Keratinocyte (primary cell): ENCODE measurements around the gene ST8SIA4. TPM values are rescaled to one million over a fixed set of nuclear protein-coding genes. Genes with fewer than 3 reads are reported as not detected.

ENCODE experiments used
- DNase-seq: peaks from one replicate; pipeline ENCODE4 v3.0.0-alpha.2; 2011; ENCODE audit warnings: low read depth, missing footprints, low spot score
- FAIRE-seq: peaks from 2 replicates; lab custom pipeline; 2011; peaks lifted over from hg19 to GRCh38; lab: Jason Lieb, UNC
- H2AFZ ChIP-seq: 2 replicates; pipeline ENCODE4 v1.6.0; 2012; ENCODE audit warnings: low read length, control low read depth, inconsistent platforms; ENCODE audit not compliant: control insufficient read depth
- H3K27ac ChIP-seq: 2 replicates; pipeline ENCODE4 v1.5.1; 2011; ENCODE audit warnings: low read length; ENCODE audit not compliant: control insufficient read depth, insufficient read depth
- H3K27me3 ChIP-seq: 3 replicates; pipeline ENCODE4 v1.6.0; 2011; ENCODE audit warnings: low read length; ENCODE audit not compliant: control insufficient read depth, insufficient read depth; ENCODE audit errors: extremely low read depth
- H3K36me3 ChIP-seq, 2 experiments: 2 replicates in 1 of 2; 3 replicates in 1 of 2; pipeline ENCODE4 v1.5.1; 2011; ENCODE audit warnings: low read length in 2 of 2, mild to moderate bottlenecking in 1 of 2; ENCODE audit not compliant: control insufficient read depth in 2 of 2, insufficient read depth in 2 of 2; ENCODE audit errors: extremely low read depth in 1 of 2
- H3K4me1 ChIP-seq: 3 replicates; pipeline ENCODE4 v1.5.1; 2011; ENCODE audit warnings: low read length; ENCODE audit not compliant: control insufficient read depth, insufficient read depth; ENCODE audit errors: extremely low read depth
- H3K4me2 ChIP-seq: 3 replicates; pipeline ENCODE4 v1.6.0; 2011; ENCODE audit warnings: low read depth, low read length; ENCODE audit not compliant: control insufficient read depth, insufficient read depth; ENCODE audit errors: extremely low read depth
- H3K4me3 ChIP-seq, 3 experiments: fragments of 200-600 bp in 1 of 3; sonication (generic) in 1 of 3; 2 replicates in 2 of 3; 3 replicates in 1 of 3; pipeline ENCODE4 v1.5.1; 2011 to 2016; ENCODE audit warnings: low read length in 3 of 3, mild to moderate bottlenecking in 3 of 3, control low read depth in 2 of 3, inconsistent platforms in 1 of 3, low read depth in 1 of 3, mixed read lengths in 1 of 3, mixed run types in 1 of 3, moderate library complexity in 1 of 3; ENCODE audit not compliant: control insufficient read depth in 2 of 3, insufficient read depth in 2 of 3; ENCODE audit errors: extremely low read depth in 1 of 3
- H3K79me2 ChIP-seq: 2 replicates; pipeline ENCODE4 v1.6.0; 2012; ENCODE audit warnings: low read length; ENCODE audit not compliant: control insufficient read depth, insufficient read depth
- H3K9ac ChIP-seq: 3 replicates; pipeline ENCODE4 v1.6.0; 2011; ENCODE audit warnings: low read length; ENCODE audit not compliant: control insufficient read depth, insufficient read depth; ENCODE audit errors: extremely low read depth
- H3K9me1 ChIP-seq: 3 replicates; pipeline ENCODE4 v1.6.0; 2011; ENCODE audit warnings: low read length; ENCODE audit not compliant: control insufficient read depth, insufficient read depth; ENCODE audit errors: extremely low read depth
- H3K9me3 ChIP-seq: 2 replicates; pipeline ENCODE4 v1.5.1; 2012; ENCODE audit warnings: low read depth, low read length; ENCODE audit not compliant: control insufficient read depth
- H4K20me1 ChIP-seq: 3 replicates; pipeline ENCODE4 v1.6.0; 2011; ENCODE audit warnings: low read length; ENCODE audit not compliant: control insufficient read depth, insufficient read depth; ENCODE audit errors: extremely low read depth
- EZH2 ChIP-seq: IDR thresholded peaks from one replicate; pipeline ENCODE4 v1.6.1; 2012; ENCODE audit warnings: inconsistent platforms, mild to moderate bottlenecking, low read length, moderate library complexity
- dilution Hi-C: fragments of 300-500 bp; cut with MboI; formaldehyde crosslinking; loops from one replicate; pipeline ENCODE4 v1.7.0; 2020; ENCODE audit warnings: low sequenced_read_pairs; ENCODE audit not compliant: extremely low pct_ligation_motif_present
- polyA plus RNA-seq, 5 experiments: library from polyadenylated mRNA; depleted of rRNA in 3 of 5; stranded (reverse) in 3 of 5; stranded (forward) in 1 of 5; unstranded in 1 of 5; fragments of >200 nt; gene quantifications; 1 replicate in 1 of 5; 2 replicates in 3 of 5; 3 replicates in 1 of 5; pipeline versions ENCODE4 v1.2.1 to v1.2.3, GENCODE V29; 2011 to 2012; ENCODE audit warnings: missing spikeins in 2 of 5, low read depth in 1 of 5, low replicate concordance in 1 of 5
- TF ChIP-seq, protein P1 (sequence below), 3 experiments: IDR thresholded peaks in 1 of 3; conservative IDR thresholded peaks in 1 of 3; optimal IDR thresholded peaks in 1 of 3; 2 replicates in 2 of 3; 3 replicates in 1 of 3; pipeline versions ENCODE3 to v1.5.1; 2011; ENCODE audit warnings: low read length in 3 of 3, mild to moderate bottlenecking in 3 of 3, moderate library complexity in 2 of 3, control low read depth in 1 of 3, inconsistent platforms in 1 of 3; ENCODE audit not compliant: insufficient read depth in 2 of 3; ENCODE audit errors: extremely low read depth in 1 of 3

The ST8SIA4 gene
- polyA plus RNA-seq, 1 donor (not counting 4 experiments of a cell fraction or from before 2014, with no cell fraction given) = 0.43 TPM

DNA sequence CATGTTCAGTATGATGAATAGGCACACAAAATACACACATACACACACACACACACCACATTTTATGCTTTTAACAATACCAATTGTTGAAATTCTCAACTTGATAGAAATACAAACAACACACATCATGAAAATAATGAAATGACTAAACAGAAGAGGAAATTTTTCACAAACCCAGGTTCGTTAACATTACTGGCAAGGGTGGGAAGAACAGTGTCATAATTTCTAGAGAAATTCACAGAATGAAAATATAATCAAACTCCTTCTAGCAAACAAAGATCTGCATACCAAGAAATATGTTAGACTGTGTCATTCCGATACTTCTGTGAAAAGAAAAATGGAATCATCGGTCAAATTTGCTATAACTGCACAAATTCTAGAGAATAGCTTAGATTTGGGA lies 41.9 kb downstream of the ST8SIA4 start:
- FAIRE-seq = no peak

DNA sequence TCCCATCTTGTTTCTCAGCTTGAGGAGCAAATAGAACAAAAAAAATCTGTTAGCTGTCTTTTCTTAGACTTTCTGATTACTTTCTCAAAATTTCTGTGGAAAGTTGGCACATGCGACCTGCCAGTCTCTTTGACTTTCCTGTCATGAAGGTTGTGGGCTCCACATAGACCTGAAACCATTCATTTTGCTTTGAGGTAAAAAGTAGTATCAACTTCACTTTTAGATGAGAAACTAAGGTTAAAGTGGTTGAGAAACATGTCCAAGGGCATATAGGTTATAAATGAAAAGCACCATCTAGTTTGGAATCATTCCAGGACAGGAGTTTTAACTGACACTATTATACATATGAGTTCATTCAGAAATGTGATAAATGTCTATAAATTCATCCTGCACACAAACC lies 42.7 kb downstream of the ST8SIA4 start:
- Histone ChIP-seq H3K79me2 (no peaks in the 10 kb centered on the region), H3K9me1 (no peaks in the 10 kb centered on the region), H3K9ac (no peak overlapping the region), H3K4me3 (no peak overlapping the region), H4K20me1 (no peaks in the 10 kb centered on the region), H2AFZ (no peak overlapping the region), H3K36me3 (no peaks in the 10 kb centered on the region), H3K27ac (no peak overlapping the region), H3K27me3 (no peaks in the 10 kb centered on the region), H3K4me1 (no peaks in the 10 kb centered on the region), H3K9me3 (no peaks in the 10 kb centered on the region), H3K4me2 (no peak overlapping the region)
- TF ChIP-seq EZH2 = no peak
- TF ChIP-seq, protein P1, sequence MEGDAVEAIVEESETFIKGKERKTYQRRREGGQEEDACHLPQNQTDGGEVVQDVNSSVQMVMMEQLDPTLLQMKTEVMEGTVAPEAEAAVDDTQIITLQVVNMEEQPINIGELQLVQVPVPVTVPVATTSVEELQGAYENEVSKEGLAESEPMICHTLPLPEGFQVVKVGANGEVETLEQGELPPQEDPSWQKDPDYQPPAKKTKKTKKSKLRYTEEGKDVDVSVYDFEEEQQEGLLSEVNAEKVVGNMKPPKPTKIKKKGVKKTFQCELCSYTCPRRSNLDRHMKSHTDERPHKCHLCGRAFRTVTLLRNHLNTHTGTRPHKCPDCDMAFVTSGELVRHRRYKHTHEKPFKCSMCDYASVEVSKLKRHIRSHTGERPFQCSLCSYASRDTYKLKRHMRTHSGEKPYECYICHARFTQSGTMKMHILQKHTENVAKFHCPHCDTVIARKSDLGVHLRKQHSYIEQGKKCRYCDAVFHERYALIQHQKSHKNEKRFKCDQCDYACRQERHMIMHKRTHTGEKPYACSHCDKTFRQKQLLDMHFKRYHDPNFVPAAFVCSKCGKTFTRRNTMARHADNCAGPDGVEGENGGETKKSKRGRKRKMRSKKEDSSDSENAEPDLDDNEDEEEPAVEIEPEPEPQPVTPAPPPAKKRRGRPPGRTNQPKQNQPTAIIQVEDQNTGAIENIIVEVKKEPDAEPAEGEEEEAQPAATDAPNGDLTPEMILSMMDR (optimal IDR thresholded peaks at IDR 0.05 in 1 of 3, IDR thresholded peaks at IDR 0.05 in 1 of 3, conservative IDR thresholded peaks at IDR 0.05 in 1 of 3; ENCODE audit: extremely low read depth in 1 of 3, insufficient read depth in 2 of 3, low read length in 3 of 3) = no peak
- no peak for FAIRE-seq
- DNase-seq = no peak
- dilution Hi-C loops = no loop called here

More for the DNA sequence above, 41.9 kb downstream of the ST8SIA4 start:
- H3K27ac ChIP-seq = no peak overlapping the region
- no peaks in the 10 kb centered on the region for H3K79me2 ChIP-seq
- H3K9me3 ChIP-seq = no peaks in the 10 kb centered on the region
- no peaks in the 10 kb centered on the region for H3K9me1 ChIP-seq
- H3K4me1 ChIP-seq = no peaks in the 10 kb centered on the region
- H2AFZ ChIP-seq = no peak overlapping the region
- no peaks in the 10 kb centered on the region for H4K20me1 ChIP-seq
- H3K4me2 ChIP-seq = no peak overlapping the region
- H3K36me3 ChIP-seq = no peaks in the 10 kb centered on the region
- dilution Hi-C loops = no loop called here
- no peak overlapping the region for H3K9ac ChIP-seq
- TF ChIP-seq, protein P1 (optimal IDR thresholded peaks at IDR 0.05 in 1 of 3, IDR thresholded peaks at IDR 0.05 in 1 of 3, conservative IDR thresholded peaks at IDR 0.05 in 1 of 3; ENCODE audit: extremely low read depth in 1 of 3, insufficient read depth in 2 of 3, low read length in 3 of 3) = no peak
- TF ChIP-seq EZH2 = no peak
- no peak for DNase-seq
- H3K27me3 ChIP-seq = no peaks in the 10 kb centered on the region
- H3K4me3 ChIP-seq = no peak overlapping the region
